ENCODE measurements around the gene LDB2.

Gene LDB2

DNA sequence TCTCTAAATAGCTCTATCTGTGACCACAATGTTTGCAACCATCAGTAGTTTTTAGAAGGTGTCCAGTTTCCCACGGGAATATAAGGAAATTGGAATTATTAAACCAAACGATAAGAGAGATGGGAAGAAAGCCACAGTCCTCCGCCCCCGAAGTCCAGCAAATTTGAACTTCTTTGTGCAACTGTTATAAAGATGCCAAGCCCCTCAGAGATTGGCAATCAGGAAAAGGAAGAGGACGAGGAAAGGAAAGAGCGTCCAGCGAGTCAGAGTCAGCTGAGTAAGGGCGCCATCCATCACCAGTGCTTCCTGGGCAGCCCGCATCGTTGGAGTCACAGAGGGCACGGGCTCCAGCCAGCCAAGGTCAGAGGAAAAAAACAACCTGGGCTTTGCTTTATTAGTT is 35.7 kb downstream of the LDB2 start:
- no peak overlapping the region for H3K4me3 ChIP-seq (ENCODE audit: low read length, poor library complexity, severe bottlenecking)
- TF ChIP-seq, protein P1, sequence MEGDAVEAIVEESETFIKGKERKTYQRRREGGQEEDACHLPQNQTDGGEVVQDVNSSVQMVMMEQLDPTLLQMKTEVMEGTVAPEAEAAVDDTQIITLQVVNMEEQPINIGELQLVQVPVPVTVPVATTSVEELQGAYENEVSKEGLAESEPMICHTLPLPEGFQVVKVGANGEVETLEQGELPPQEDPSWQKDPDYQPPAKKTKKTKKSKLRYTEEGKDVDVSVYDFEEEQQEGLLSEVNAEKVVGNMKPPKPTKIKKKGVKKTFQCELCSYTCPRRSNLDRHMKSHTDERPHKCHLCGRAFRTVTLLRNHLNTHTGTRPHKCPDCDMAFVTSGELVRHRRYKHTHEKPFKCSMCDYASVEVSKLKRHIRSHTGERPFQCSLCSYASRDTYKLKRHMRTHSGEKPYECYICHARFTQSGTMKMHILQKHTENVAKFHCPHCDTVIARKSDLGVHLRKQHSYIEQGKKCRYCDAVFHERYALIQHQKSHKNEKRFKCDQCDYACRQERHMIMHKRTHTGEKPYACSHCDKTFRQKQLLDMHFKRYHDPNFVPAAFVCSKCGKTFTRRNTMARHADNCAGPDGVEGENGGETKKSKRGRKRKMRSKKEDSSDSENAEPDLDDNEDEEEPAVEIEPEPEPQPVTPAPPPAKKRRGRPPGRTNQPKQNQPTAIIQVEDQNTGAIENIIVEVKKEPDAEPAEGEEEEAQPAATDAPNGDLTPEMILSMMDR (conservative IDR thresholded peaks at IDR 0.05; ENCODE audit: low read length) = no peak
- no peak for TF ChIP-seq EZH2phosphoT487 (IDR thresholded peaks at IDR 0.05; ENCODE audit: borderline replicate concordance)
- H4K20me1 ChIP-seq (ENCODE audit: insufficient read depth, low read length, poor library complexity, severe bottlenecking) = no peaks in the 10 kb centered on the region
- no peak overlapping the region for H2AFZ ChIP-seq (ENCODE audit: low read length)
- no peaks in the 10 kb centered on the region for H3K36me3 ChIP-seq (ENCODE audit: insufficient read depth, low read length)
- no peaks in the 10 kb centered on the region for H3F3A ChIP-seq (ENCODE audit: low read depth)
- H3K9ac ChIP-seq (ENCODE audit: low read depth, low read length, poor library complexity, severe bottlenecking) = no peak overlapping the region
- H3K27me3 ChIP-seq (ENCODE audit: insufficient read depth, low read length, poor library complexity, severe bottlenecking) = no peaks in the 10 kb centered on the region
- no peaks in the 10 kb centered on the region for H3K9me3 ChIP-seq (ENCODE audit: insufficient read depth, low read depth, low read length)
- H3K79me2 ChIP-seq (ENCODE audit: insufficient read depth, low read length) = no peaks in the 10 kb centered on the region
- H3K4me2 ChIP-seq (ENCODE audit: low read depth, low read length, poor library complexity, severe bottlenecking) = no peak overlapping the region
- H3K9me2 ChIP-seq (replicated peaks; ENCODE audit: low read depth, low read length) = no peaks in the 10 kb centered on the region
- H3K4me1 ChIP-seq (ENCODE audit: insufficient read depth, low read length, poor library complexity, severe bottlenecking) = no peaks in the 10 kb centered on the region

DNA sequence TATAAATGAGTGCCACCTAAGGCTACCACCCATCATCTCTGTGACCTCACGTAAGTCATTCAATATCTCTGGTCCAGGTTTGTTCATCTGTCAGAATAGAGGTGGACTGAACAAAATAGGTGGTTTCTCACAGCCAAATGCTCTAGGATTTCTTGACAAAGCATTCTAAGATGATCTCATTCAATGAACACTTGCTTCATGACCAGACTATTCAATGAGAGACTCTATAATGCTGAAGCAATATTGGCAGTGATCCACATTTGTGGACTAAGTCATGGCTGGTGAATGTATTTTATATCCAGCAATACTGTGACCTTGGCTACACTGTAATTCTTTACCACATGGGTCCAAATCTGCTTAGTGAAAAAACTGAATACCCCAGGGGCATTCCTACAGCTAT is 37.9 kb downstream of the LDB2 start:
- H3K4me2 ChIP-seq (ENCODE audit: low read depth, low read length, poor library complexity, severe bottlenecking) = no peak overlapping the region
- H3F3A ChIP-seq (ENCODE audit: low read depth) = no peaks in the 10 kb centered on the region

DNA sequence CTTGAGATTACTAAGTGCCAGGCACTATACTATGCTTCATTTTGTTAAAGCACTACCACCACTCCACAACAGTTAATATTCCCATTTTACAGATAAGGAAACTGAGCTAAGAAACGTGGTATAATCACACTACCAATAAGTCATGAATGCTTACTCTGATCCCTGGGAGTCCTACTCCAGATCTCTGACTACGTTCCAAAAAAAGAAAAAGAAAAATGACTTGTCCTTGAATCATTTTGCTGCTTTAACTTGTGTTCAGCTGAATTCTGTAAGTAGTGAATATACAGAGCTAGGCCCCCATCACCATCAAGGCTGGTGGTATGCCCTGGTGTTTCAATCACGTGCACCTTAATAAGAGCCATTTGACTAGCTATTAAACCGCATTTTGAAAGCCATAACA is 39.4 kb downstream of the LDB2 start:
- Histone ChIP-seq H2AFZ (ENCODE audit: low read length) (no peak overlapping the region), H3K4me1 (ENCODE audit: insufficient read depth, low read length, poor library complexity, severe bottlenecking) (no peaks in the 10 kb centered on the region), H3K4me2 (ENCODE audit: low read depth, low read length, poor library complexity, severe bottlenecking) (no peak overlapping the region), H3K79me2 (ENCODE audit: insufficient read depth, low read length) (no peaks in the 10 kb centered on the region), H3K9me2 (replicated peaks; ENCODE audit: low read depth, low read length) (no peaks in the 10 kb centered on the region), H3K36me3 (ENCODE audit: insufficient read depth, low read length) (no peaks in the 10 kb centered on the region), H3F3A (ENCODE audit: low read depth) (no peaks in the 10 kb centered on the region), H3K9ac (ENCODE audit: low read depth, low read length, poor library complexity, severe bottlenecking) (no peak overlapping the region), H4K20me1 (ENCODE audit: insufficient read depth, low read length, poor library complexity, severe bottlenecking) (no peaks in the 10 kb centered on the region), H3K27me3 (ENCODE audit: insufficient read depth, low read length, poor library complexity, severe bottlenecking) (no peaks in the 10 kb centered on the region), H3K9me3 (ENCODE audit: insufficient read depth, low read depth, low read length) (no peaks in the 10 kb centered on the region), H3K4me3 (ENCODE audit: low read length, poor library complexity, severe bottlenecking) (no peak overlapping the region)
- TF ChIP-seq EZH2phosphoT487 (IDR thresholded peaks at IDR 0.05; ENCODE audit: borderline replicate concordance) = no peak
- TF ChIP-seq, protein P1 (conservative IDR thresholded peaks at IDR 0.05; ENCODE audit: low read length) = no peak

More for the DNA sequence above, 37.9 kb downstream of the LDB2 start:
- no peak overlapping the region for H3K9ac ChIP-seq (ENCODE audit: low read depth, low read length, poor library complexity, severe bottlenecking)
- H3K27me3 ChIP-seq (ENCODE audit: insufficient read depth, low read length, poor library complexity, severe bottlenecking) = no peaks in the 10 kb centered on the region
- H3K79me2 ChIP-seq (ENCODE audit: insufficient read depth, low read length) = no peaks in the 10 kb centered on the region
- TF ChIP-seq EZH2phosphoT487 (IDR thresholded peaks at IDR 0.05; ENCODE audit: borderline replicate concordance) = no peak
- TF ChIP-seq, protein P1 (conservative IDR thresholded peaks at IDR 0.05; ENCODE audit: low read length) = no peak
- no peaks in the 10 kb centered on the region for H3K9me3 ChIP-seq (ENCODE audit: insufficient read depth, low read depth, low read length)
- H3K4me3 ChIP-seq (ENCODE audit: low read length, poor library complexity, severe bottlenecking) = no peak overlapping the region
- H4K20me1 ChIP-seq (ENCODE audit: insufficient read depth, low read length, poor library complexity, severe bottlenecking) = no peaks in the 10 kb centered on the region
- H3K9me2 ChIP-seq (replicated peaks; ENCODE audit: low read depth, low read length) = no peaks in the 10 kb centered on the region
- H2AFZ ChIP-seq (ENCODE audit: low read length) = no peak overlapping the region
- no peaks in the 10 kb centered on the region for H3K36me3 ChIP-seq (ENCODE audit: insufficient read depth, low read length)
- no peaks in the 10 kb centered on the region for H3K4me1 ChIP-seq (ENCODE audit: insufficient read depth, low read length, poor library complexity, severe bottlenecking)

All from Loucy (cell line).